GM20431 (cell line): ENCODE data around the gene ARHGAP18.

Experiments used
- in situ Hi-C: fragments of 300-500 bp; cut with MseI, MboI; formaldehyde crosslinking; loops from one replicate; pipeline ENCODE4 v1.15.0; 2020; ENCODE audit warnings: low sequenced_read_pairs; ENCODE audit not compliant: unreplicated experiment

The ARHGAP18 gene

GRCh38 chr6:129709769-129710449 is at the start of gene ARHGAP18:
ARHGAP18 (minus strand) TSS chr6:129710177; CDS start chr6:129710136, 41 bp downstream.
- in situ Hi-C loops = no loop called here

GRCh38 chr6:129755787-129756186 is 45.8 kb upstream of the ARHGAP18 start:
- in situ Hi-C loops = no loop called here

- in situ Hi-C loops = no loop called here
Measured at GRCh38 chr6:129754750-129755149, 44.8 kb upstream of the ARHGAP18 start.

GRCh38 chr6:129753422-129753821 is 43.4 kb upstream of the ARHGAP18 start:
- in situ Hi-C loops = no loop called here

GRCh38 chr6:129751384-129751783 is 41.4 kb upstream of the ARHGAP18 start:
- in situ Hi-C loops = no loop called here

- in situ Hi-C loops = no loop called here
Measured at GRCh38 chr6:129750360-129750759, 40.4 kb upstream of the ARHGAP18 start.

- in situ Hi-C loops = no loop called here
Measured at GRCh38 chr6:129749749-129750120, 39.8 kb upstream of the ARHGAP18 start.

- in situ Hi-C loops = no loop called here
Measured at GRCh38 chr6:129748901-129749748, 39.1 kb upstream of the ARHGAP18 start.

- in situ Hi-C loops = no loop called here
Measured at GRCh38 chr6:129748212-129748900, 38.4 kb upstream of the ARHGAP18 start.

GRCh38 chr6:129747588-129748112 is 37.7 kb upstream of the ARHGAP18 start:
- in situ Hi-C loops = no loop called here

GRCh38 chr6:129744880-129745237 is 34.9 kb upstream of the ARHGAP18 start:
- in situ Hi-C loops = no loop called here

- in situ Hi-C loops = no loop called here
Measured at GRCh38 chr6:129744201-129744879, 34.4 kb upstream of the ARHGAP18 start.

GRCh38 chr6:129740013-129740412 is 30.0 kb upstream of the ARHGAP18 start:
- in situ Hi-C loops = no loop called here

GRCh38 chr6:129736105-129736504 is 26.1 kb upstream of the ARHGAP18 start:
- in situ Hi-C loops = no loop called here

- in situ Hi-C loops = no loop called here
Measured at GRCh38 chr6:129733290-129733689, 23.3 kb upstream of the ARHGAP18 start.

GRCh38 chr6:129732542-129732941 is 22.6 kb upstream of the ARHGAP18 start:
- in situ Hi-C loops = no loop called here

- in situ Hi-C loops = no loop called here
Measured at GRCh38 chr6:129732034-129732433, 22.1 kb upstream of the ARHGAP18 start.

- in situ Hi-C loops = no loop called here
Measured at GRCh38 chr6:129731428-129731827, 21.5 kb upstream of the ARHGAP18 start.

GRCh38 chr6:129730477-129731165 is 20.6 kb upstream of the ARHGAP18 start:
- in situ Hi-C loops = no loop called here
